Stimulated activated naive CD4-positive, alpha-beta T cell treated with Interleukin-2 at 50 U/mL for 16 hours (primary cell): ENCODE measurements around the gene GPR155.

ENCODE experiments used
- DNase-seq: peaks from one replicate; lab custom pipeline; 2025; lab: John Stamatoyannopoulos, UW

GPR155 gene

GRCh38 chr2:174486563-174487107, at the start of gene GPR155:
Gene GPR155, minus strand, starts transcription at chr2:174487029. Its CDS starts 5,073 bp downstream, at chr2:174481956.
- peak; percentile 51 for DNase-seq

GRCh38 chr2:174535757-174536703, 49.2 kb upstream of the GPR155 start:
- DNase-seq, result no peak

- no peak for DNase-seq
Observed at GRCh38 chr2:174535083-174535482, 48.3 kb upstream of the GPR155 start.

GRCh38 chr2:174529916-174530315, 43.1 kb upstream of the GPR155 start:
- DNase-seq, result no peak

- no peak for DNase-seq
Observed at GRCh38 chr2:174527959-174528358, 41.1 kb upstream of the GPR155 start.

GRCh38 chr2:174527101-174527721, 40.4 kb upstream of the GPR155 start:
- DNase-seq, result no peak

- no peak for DNase-seq
Observed at GRCh38 chr2:174524527-174524926, 37.7 kb upstream of the GPR155 start.

GRCh38 chr2:174522553-174522952, 35.7 kb upstream of the GPR155 start:
- no peak for DNase-seq

GRCh38 chr2:174518395-174518794, 31.6 kb upstream of the GPR155 start:
- no peak for DNase-seq

GRCh38 chr2:174516501-174517378, 29.9 kb upstream of the GPR155 start:
- no peak for DNase-seq

GRCh38 chr2:174512345-174512744, 25.5 kb upstream of the GPR155 start:
- no peak for DNase-seq

- DNase-seq, result no peak
Observed at GRCh38 chr2:174511580-174512260, 24.9 kb upstream of the GPR155 start.

GRCh38 chr2:174510583-174511189, 23.9 kb upstream of the GPR155 start:
- DNase-seq, result no peak

GRCh38 chr2:174503161-174503809, 16.5 kb upstream of the GPR155 start:
- no peak for DNase-seq

GRCh38 chr2:174499371-174499770, 12.5 kb upstream of the GPR155 start:
- no peak for DNase-seq

- no peak for DNase-seq
Observed at GRCh38 chr2:174495365-174496012, 8.7 kb upstream of the GPR155 start.

GRCh38 chr2:174493549-174494331, 6.9 kb upstream of the GPR155 start:
- peak; percentile 5 for DNase-seq

- DNase-seq, result peak; percentile 59
Observed at GRCh38 chr2:174492963-174493431, 6.2 kb upstream of the GPR155 start.

- DNase-seq, result no peak
Observed at GRCh38 chr2:174491947-174492346, 5.1 kb upstream of the GPR155 start.
